ENCODE measurements around the gene KRT23. TPM values are rescaled to one million over a fixed set of nuclear protein-coding genes. Genes with fewer than 3 reads are reported as not detected.
A peak's percentile ranks its signal among the peaks of the same experiment; 100 is the strongest.
"Not testable (repeated sequence)": the region's sequence is repeated elsewhere in the genome, so short reads cannot be mapped to it uniquely, and the experiment has no call there.

Gene KRT23
- total and polyA plus RNA-seq, 11 donors: 0.16 TPM; not detected in 10

DNA sequence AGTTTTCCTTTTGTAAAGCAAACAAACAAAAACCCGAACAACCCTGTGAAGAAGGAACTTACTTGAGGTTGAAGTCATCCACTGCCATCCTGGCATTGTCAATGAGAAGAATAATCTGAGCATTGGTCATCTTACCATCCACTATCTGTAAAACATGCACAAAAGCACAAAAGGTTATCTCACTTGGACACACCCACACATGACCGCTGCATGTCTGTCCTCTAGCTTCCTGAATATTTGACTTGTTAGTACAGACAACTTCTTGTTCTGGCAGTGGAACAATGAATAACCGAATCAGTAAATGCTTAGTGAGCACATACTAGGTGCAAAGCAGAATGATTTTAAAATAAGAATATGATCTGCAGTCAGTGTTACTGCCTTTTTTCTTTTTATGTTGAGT, 6.1 kb downstream of the KRT23 start:
- Histone ChIP-seq H3K9me3 (no peaks in the 10 kb centered on the region), H3K4me3 (no peak overlapping the region), H3K36me3 (no peaks in the 10 kb centered on the region), H3K27me3 (peaks cover 0 to 12% (median 3%) of the 10 kb centered on the region in 9 donors), H3K4me1 (no peaks in the 10 kb centered on the region), H3K27ac (no peak overlapping the region)
- intact Hi-C loops (cut with DNase I): no loop called here
- ATAC-seq (no peak), DNase-seq (no peak)
- WGBS, 4 donors: 52 to 70% (median 64%) methylated on average over 3 of the region's 3 CpGs
- TF ChIP-seq POLR2A (IDR thresholded peaks at IDR 0.05): no peak
- TF ChIP-seq, protein P1, sequence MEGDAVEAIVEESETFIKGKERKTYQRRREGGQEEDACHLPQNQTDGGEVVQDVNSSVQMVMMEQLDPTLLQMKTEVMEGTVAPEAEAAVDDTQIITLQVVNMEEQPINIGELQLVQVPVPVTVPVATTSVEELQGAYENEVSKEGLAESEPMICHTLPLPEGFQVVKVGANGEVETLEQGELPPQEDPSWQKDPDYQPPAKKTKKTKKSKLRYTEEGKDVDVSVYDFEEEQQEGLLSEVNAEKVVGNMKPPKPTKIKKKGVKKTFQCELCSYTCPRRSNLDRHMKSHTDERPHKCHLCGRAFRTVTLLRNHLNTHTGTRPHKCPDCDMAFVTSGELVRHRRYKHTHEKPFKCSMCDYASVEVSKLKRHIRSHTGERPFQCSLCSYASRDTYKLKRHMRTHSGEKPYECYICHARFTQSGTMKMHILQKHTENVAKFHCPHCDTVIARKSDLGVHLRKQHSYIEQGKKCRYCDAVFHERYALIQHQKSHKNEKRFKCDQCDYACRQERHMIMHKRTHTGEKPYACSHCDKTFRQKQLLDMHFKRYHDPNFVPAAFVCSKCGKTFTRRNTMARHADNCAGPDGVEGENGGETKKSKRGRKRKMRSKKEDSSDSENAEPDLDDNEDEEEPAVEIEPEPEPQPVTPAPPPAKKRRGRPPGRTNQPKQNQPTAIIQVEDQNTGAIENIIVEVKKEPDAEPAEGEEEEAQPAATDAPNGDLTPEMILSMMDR (IDR thresholded peaks at IDR 0.05): no peak

DNA sequence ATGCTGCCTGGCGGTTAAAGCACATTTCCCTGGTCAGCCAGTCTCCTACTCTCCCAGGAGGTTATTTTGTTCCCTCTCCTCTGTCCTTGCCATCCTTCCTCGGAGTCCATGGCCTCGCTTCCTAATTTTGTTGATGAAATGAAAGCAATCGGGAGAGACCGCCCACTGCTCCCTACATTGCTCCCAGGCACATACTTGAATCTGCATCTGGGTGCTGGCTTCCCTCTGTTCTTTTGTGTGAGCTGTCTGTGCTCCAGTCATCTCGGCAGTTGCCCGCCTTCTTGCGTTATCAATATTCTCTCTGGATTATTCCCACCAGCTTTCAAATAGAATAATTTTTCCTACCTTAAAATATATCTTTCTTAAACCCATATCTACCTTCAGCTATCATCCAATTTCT, 11.1 kb downstream of the KRT23 start:
- Histone ChIP-seq H3K27me3 (peaks cover 0 to 17% (median 0%) of the 10 kb centered on the region in 9 donors), H3K36me3 (no peaks in the 10 kb centered on the region), H3K4me3 (no peak overlapping the region), H3K4me1 (peaks cover 0 to 14% (median 0%) of the 10 kb centered on the region in 12 donors), H3K9me3 (no peaks in the 10 kb centered on the region), H3K27ac (no peak overlapping the region)
- DNase-seq (no peak), ATAC-seq (no peak)
- TF ChIP-seq, protein P1 (IDR thresholded peaks at IDR 0.05): no peak
- TF ChIP-seq POLR2A (IDR thresholded peaks at IDR 0.05): no peak
- 76 to 79% (median 77%) methylated on average over 8 of the region's 8 CpGs for WGBS, 4 donors
- intact Hi-C loops (cut with DNase I): no loop called here

DNA sequence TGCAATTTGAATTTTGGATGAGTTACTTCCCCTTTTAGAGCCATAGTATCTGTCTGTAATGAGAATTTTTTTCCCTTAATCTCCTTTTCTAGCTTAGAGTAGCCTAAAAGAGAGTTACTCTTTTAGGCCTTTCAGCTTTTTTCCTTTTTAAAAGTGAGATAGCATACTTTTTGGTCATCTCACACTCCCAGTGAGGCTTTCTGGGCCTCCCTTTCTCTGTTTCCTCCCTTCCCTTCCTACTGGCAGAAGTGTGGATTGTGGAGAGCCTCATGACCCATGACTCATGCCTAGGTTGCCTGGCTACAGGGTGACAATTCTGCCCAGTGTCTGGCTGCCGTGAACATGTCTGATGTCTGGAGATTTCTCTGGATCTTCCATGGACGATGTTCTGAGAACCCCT, 15.2 kb downstream of the KRT23 start:
- DNase-seq (peak in 3 of 5 donors; percentile 13 to 32 (median 26)), ATAC-seq (peak in 3 of 4 donors; percentile 55 to 70 (median 64))
- TF ChIP-seq, protein P1 (IDR thresholded peaks at IDR 0.05): no peak
- no peak for TF ChIP-seq POLR2A (IDR thresholded peaks at IDR 0.05)
- Histone ChIP-seq H3K9me3 (no peaks in the 10 kb centered on the region), H3K4me3 (no peak overlapping the region), H3K27me3 (peaks cover 0 to 17% (median 0%) of the 10 kb centered on the region in 9 donors), H3K27ac (peak overlapping the region in 1 of 12 donors; percentile 62), H3K4me1 (peaks cover 0 to 14% (median 0%) of the 10 kb centered on the region in 12 donors), H3K36me3 (no peaks in the 10 kb centered on the region)
- WGBS, 4 donors: 43 to 68% (median 48%) methylated on average over 2 of the region's 2 CpGs
- intact Hi-C loops (cut with DNase I): no loop called here

DNA sequence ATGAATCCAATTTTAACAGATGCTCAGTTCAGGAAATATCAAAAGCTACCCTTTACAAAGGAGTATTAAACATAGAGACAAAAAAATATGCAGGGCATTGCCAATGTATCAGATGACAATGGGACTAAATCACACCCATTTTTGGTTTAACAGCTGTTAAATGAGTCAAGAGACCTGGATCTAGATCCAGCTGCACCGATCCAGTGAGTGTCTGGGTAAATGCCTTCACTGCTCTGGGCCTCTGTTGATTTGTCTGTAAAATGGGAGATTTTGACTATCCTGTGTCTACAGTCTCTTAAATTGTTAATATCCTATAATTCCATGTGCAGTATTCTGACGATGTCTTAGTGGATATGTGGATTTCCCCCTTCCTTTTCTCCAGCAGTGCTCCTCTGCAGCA, 16.4 kb downstream of the KRT23 start:
- no peak for ATAC-seq
- no peaks in the 10 kb centered on the region for H3K36me3 ChIP-seq
- intact Hi-C loops (cut with DNase I): no loop called here

DNA sequence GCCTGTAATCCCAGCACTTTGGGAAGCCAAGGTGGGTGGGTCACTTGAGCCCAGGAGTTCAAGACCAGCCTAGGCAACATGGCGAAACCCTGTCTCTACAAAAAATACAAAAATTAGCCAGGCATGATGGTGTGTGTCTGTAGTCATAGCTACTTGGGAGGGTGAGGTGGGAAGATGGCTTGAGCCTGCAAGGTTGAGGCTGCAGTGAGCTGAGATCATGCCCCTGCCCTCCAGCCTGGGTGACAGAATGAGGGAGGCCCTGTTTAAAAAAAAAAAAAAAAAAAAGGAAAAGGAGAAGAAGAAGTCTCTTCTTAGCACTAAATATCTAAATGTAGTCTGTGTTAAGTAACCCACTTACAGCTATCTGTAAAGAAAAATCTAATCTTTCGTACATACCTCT, 20.3 kb downstream of the KRT23 start:
- H3K9me3 ChIP-seq, ATAC-seq, H3K27ac ChIP-seq, DNase-seq, H3K27me3 ChIP-seq, H3K36me3 ChIP-seq, H3K4me3 ChIP-seq: not testable (repeated sequence)
- peaks cover 0 to 13% (median 0%) of the 10 kb centered on the region in 12 donors for H3K4me1 ChIP-seq
- WGBS, 4 donors: 90 to 96% (median 94%) methylated on average over 2 of the region's 2 CpGs
- intact Hi-C loops (cut with DNase I): loop anchor here in 1 of 10 donors (10.0 kb wide), 1 partner anchor 728 kb away; no protein-coding TSS in a partner anchor

More for the DNA sequence above, 16.4 kb downstream of the KRT23 start:
- DNase-seq: no peak
- TF ChIP-seq POLR2A (IDR thresholded peaks at IDR 0.05): no peak
- TF ChIP-seq, protein P1 (IDR thresholded peaks at IDR 0.05): no peak
- Histone ChIP-seq H3K4me3 (no peak overlapping the region), H3K27me3 (peaks cover 0 to 9% (median 0%) of the 10 kb centered on the region in 9 donors), H3K9me3 (no peaks in the 10 kb centered on the region), H3K27ac (no peak overlapping the region), H3K4me1 (peaks cover 0 to 14% (median 0%) of the 10 kb centered on the region in 12 donors)
- WGBS, 4 donors: 50 to 73% (median 60%) methylated on average over 2 of the region's 2 CpGs
